DOHH2 (cell line): ENCODE data around the gene CA6.
A peak's percentile ranks its signal among the peaks of the same experiment; 100 is the strongest.
"Not testable (repeated sequence)": the region's sequence is repeated elsewhere in the genome, so short reads cannot be mapped to it uniquely, and the experiment has no call there.

Experiments
- H3F3A ChIP-seq: fragments of 200-600 bp; sonication (generic), shearing (Covaris generic); 2 replicates; pipeline ENCODE4 v1.6.0; 2016; ENCODE audit warnings: antibody characterized with exemption, mild to moderate bottlenecking; ENCODE audit not compliant: control insufficient read depth, insufficient read depth
- H3K27ac ChIP-seq: fragments of 200-600 bp; sonication (generic); 2 replicates; pipeline ENCODE4 v1.5.1; 2014; ENCODE audit warnings: low read depth, mild to moderate bottlenecking, low read length, moderate library complexity
- H3K27me3 ChIP-seq: fragments of 200-600 bp; sonication (generic); 2 replicates; pipeline ENCODE4 v1.6.1; 2014; ENCODE audit warnings: mild to moderate bottlenecking, low read length, mixed read lengths; ENCODE audit not compliant: control insufficient read depth
- H3K36me3 ChIP-seq: fragments of 200-600 bp; sonication (generic); 2 replicates; pipeline ENCODE4 v1.6.1; 2014; ENCODE audit warnings: mild to moderate bottlenecking, low read length, moderate library complexity, mixed read lengths; ENCODE audit not compliant: control insufficient read depth
- H3K4me1 ChIP-seq: fragments of 200-600 bp; sonication (generic); 2 replicates; pipeline ENCODE4 v1.6.1; 2014; ENCODE audit warnings: mild to moderate bottlenecking, low read length, mixed read lengths; ENCODE audit not compliant: control insufficient read depth
- H3K4me2 ChIP-seq: fragments of 200-600 bp; sonication (generic); 2 replicates; pipeline ENCODE4 v1.6.0; 2014; ENCODE audit warnings: mild to moderate bottlenecking, low read length, moderate library complexity
- H3K4me3 ChIP-seq: fragments of 200-600 bp; sonication (generic); 2 replicates; pipeline ENCODE4 v1.5.1; 2014; ENCODE audit warnings: mild to moderate bottlenecking, low read length, mixed read lengths
- H3K79me2 ChIP-seq: fragments of 200-600 bp; sonication (generic); 2 replicates; pipeline ENCODE4 v1.6.1; 2014; ENCODE audit warnings: mild to moderate bottlenecking, low read length, mixed read lengths; ENCODE audit not compliant: control insufficient read depth
- H3K9me2 ChIP-seq: fragments of 200-600 bp; sonication (generic); replicated peaks from 2 replicates; pipeline ENCODE4 v1.6.1; 2014; ENCODE audit warnings: mild to moderate bottlenecking, low read length, mixed read lengths; ENCODE audit not compliant: control insufficient read depth
- H3K9me3 ChIP-seq: fragments of 200-600 bp; sonication (generic); 2 replicates; pipeline ENCODE4 v1.6.1; 2014; ENCODE audit warnings: antibody characterized with exemption, low read length, mixed read lengths; ENCODE audit not compliant: control insufficient read depth, insufficient read depth
- H4K20me1 ChIP-seq: fragments of 200-600 bp; sonication (generic); 2 replicates; pipeline ENCODE4 v1.6.0; 2014; ENCODE audit warnings: low read depth, mild to moderate bottlenecking, antibody characterized with exemption, low read length, moderate library complexity; ENCODE audit not compliant: control insufficient read depth, insufficient read depth
- CTCF ChIP-seq: fragments of 200-600 bp; sonication (generic); IDR thresholded peaks from one replicate; pipeline ENCODE4 v1.5.1; 2014; ENCODE audit warnings: antibody characterized with exemption, mild to moderate bottlenecking, low read depth, low read length; ENCODE audit not compliant: poor library complexity, severe bottlenecking
- EZH2phosphoT487 ChIP-seq: fragments of 200-600 bp; sonication (generic); IDR thresholded peaks from 2 replicates; pipeline ENCODE4 v1.6.1; 2017; ENCODE audit warnings: borderline replicate concordance, mild to moderate bottlenecking, antibody characterized with exemption, low read length, moderate library complexity, mixed read lengths

The CA6 gene

GRCh38 chr1:8992936-8993687 lies 47.4 kb downstream of the CA6 start:
- H3K4me3 ChIP-seq, result no peak overlapping the region
- H3F3A ChIP-seq, result peaks cover 6% of the 10 kb centered on the region; the same call in 1 of the 2 replicates
- H3K79me2 ChIP-seq, result no peaks in the 10 kb centered on the region
- TF ChIP-seq CTCF (peak; percentile 40), EZH2phosphoT487 (no peak)
- H3K4me2 ChIP-seq, result no peak overlapping the region
- no peaks in the 10 kb centered on the region for H3K36me3 ChIP-seq
- H3K9me3 ChIP-seq, result no peaks in the 10 kb centered on the region
- H3K4me1 ChIP-seq, result peaks cover 26% of the 10 kb centered on the region
- no peaks in the 10 kb centered on the region for H3K27me3 ChIP-seq
- no peak overlapping the region for H3K27ac ChIP-seq
- no peaks in the 10 kb centered on the region for H4K20me1 ChIP-seq
- H3K9me2 ChIP-seq, result no peaks in the 10 kb centered on the region

GRCh38 chr1:8993962-8994675 lies 48.5 kb downstream of the CA6 start:
- not testable (repeated sequence) for H3F3A ChIP-seq, H3K27me3 ChIP-seq, H3K9me2 ChIP-seq, H3K4me2 ChIP-seq, H4K20me1 ChIP-seq, H3K79me2 ChIP-seq, H3K36me3 ChIP-seq, H3K4me3 ChIP-seq, H3K9me3 ChIP-seq, H3K27ac ChIP-seq
- peaks cover 16% of the 10 kb centered on the region for H3K4me1 ChIP-seq

- H3K9me2 ChIP-seq, H3K27me3 ChIP-seq: not testable (repeated sequence)
- H3K4me1 ChIP-seq, result peaks cover 21% of the 10 kb centered on the region
Observed at GRCh38 chr1:9001534-9002214, 56.0 kb downstream of the CA6 start.

GRCh38 chr1:9002215-9002560 lies 56.5 kb downstream of the CA6 start:
- peaks cover 26% of the 10 kb centered on the region for H3K4me1 ChIP-seq
- not testable (repeated sequence) for H3F3A ChIP-seq, H3K79me2 ChIP-seq, H3K4me2 ChIP-seq, H3K9me3 ChIP-seq, H3K27ac ChIP-seq, H3K4me3 ChIP-seq, H3K27me3 ChIP-seq, H3K9me2 ChIP-seq, H3K36me3 ChIP-seq, H4K20me1 ChIP-seq

More at GRCh38 chr1:9001534-9002214, 56.0 kb downstream of the CA6 start:
- H3K36me3 ChIP-seq, H3K9me3 ChIP-seq, H3K4me3 ChIP-seq, H3K4me2 ChIP-seq, H3F3A ChIP-seq, H4K20me1 ChIP-seq, H3K27ac ChIP-seq, H3K79me2 ChIP-seq: not testable (repeated sequence)
